HG03196 (cell line): ENCODE results near the gene LNX1.

ENCODE experiments used
- ATAC-seq: cut with Tn5 transposase; IDR thresholded peaks from one replicate; pipeline ENCODE4 v1.9.1; 2021; ENCODE audit not compliant: unreplicated experiment

Gene LNX1

DNA sequence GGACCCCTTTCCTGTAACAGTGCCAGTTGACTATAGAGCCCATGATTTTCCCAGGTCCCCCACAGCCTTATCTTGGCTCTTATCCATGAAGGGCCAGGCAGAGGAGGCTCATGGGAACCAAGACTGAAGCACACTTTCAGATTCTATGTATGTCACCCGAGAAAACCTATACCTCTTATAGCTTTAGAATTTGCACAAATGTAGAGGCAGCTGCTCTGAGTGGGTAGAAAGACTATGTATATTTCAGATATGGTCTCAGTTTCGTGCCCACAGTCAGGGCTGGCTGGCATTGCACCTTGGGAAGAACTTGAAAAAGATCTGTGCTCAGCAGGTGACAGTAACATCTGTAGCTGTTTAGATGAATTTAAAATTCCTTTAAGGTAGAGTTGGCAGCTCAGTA is 8.3 kb upstream of the LNX1 start:
- peak; percentile 59 for ATAC-seq

GRCh38 chr4:53598901-53599300 is 7.6 kb upstream of the LNX1 start:
- no peak for ATAC-seq

GRCh38 chr4:53598483-53598882 is 7.2 kb upstream of the LNX1 start:
- ATAC-seq: no peak

- ATAC-seq: no peak
Measured at GRCh38 chr4:53596901-53597300, 5.6 kb upstream of the LNX1 start.

GRCh38 chr4:53595834-53596233 is 4.5 kb upstream of the LNX1 start:
- no peak for ATAC-seq

GRCh38 chr4:53595204-53595603 is 3.9 kb upstream of the LNX1 start:
- ATAC-seq: no peak

GRCh38 chr4:53593765-53594164 is 2.5 kb upstream of the LNX1 start:
- ATAC-seq: no peak

GRCh38 chr4:53592686-53593501 is 1.6 kb upstream of the LNX1 start:
- no peak for ATAC-seq

DNA sequence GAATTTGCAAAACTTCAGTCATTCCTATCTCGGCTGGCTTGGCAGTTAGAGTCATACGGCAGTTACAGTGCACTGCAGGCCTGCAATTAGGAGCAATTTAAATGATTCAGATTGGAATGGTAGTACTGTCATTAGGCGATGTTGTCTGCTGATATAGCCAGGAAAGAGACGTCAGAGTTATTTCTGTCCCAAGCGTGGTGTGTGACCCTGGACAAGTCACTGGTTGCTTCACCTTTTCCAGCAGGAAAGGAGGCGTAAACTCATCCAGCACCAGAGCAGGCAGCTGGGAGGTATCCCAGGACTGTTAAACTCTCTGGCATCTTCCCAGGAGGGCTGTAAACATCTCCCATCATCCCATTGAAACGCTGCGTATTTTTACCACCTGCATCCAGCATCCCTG is 836 bp upstream of the LNX1 start:
- ATAC-seq: no peak

GRCh38 chr4:53590187-53590586 is 1.1 kb downstream of the LNX1 start:
- ATAC-seq: no peak

GRCh38 chr4:53589511-53589910 is 1.8 kb downstream of the LNX1 start:
- ATAC-seq: no peak

DNA sequence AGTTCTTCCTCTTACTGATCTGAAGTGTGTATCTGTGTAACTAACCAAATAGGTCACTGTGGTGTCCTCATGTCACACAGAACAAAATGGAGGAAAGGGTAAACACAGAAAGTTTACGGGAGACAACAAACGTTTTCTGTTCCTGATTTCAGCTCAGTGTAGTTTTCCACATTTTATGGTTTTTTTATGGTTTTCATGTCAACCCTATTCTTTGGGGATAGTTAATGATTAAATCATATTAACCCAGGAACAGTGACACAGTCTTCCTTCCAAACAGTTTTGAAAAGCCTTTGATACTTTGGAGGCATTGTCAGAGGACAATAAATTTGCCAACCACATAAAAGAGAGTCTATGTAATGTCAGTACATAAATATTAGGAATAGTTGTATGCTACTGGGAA is 4.2 kb downstream of the LNX1 start:
- ATAC-seq: no peak

- ATAC-seq: no peak
Measured at GRCh38 chr4:53586121-53586816, 5.0 kb downstream of the LNX1 start.

- no peak for ATAC-seq
Measured at GRCh38 chr4:53584658-53585057, 6.6 kb downstream of the LNX1 start.

- ATAC-seq: no peak
Measured at GRCh38 chr4:53583513-53583912, 7.8 kb downstream of the LNX1 start.

- no peak for ATAC-seq
Measured at GRCh38 chr4:53582194-53582593, 9.1 kb downstream of the LNX1 start.

DNA sequence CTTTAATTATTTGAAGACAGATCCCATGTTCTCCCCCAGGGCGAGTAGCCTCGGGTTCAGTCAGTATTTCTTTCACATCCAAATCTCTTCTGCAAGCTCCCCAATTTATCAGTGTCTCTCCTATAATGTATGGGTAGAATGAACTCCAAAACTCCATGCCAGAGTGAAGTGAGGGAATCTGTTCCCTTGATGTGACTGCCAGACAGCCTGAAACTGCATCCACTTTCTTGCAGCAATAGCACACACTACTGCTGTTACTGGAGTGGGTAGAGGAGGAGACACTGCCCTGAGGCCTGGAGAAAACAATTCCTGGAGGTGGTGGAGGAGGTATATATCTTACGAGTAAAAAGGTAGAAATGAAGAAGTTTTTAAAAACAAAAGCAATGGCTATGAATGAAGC is 11.0 kb downstream of the LNX1 start:
- ATAC-seq: no peak

DNA sequence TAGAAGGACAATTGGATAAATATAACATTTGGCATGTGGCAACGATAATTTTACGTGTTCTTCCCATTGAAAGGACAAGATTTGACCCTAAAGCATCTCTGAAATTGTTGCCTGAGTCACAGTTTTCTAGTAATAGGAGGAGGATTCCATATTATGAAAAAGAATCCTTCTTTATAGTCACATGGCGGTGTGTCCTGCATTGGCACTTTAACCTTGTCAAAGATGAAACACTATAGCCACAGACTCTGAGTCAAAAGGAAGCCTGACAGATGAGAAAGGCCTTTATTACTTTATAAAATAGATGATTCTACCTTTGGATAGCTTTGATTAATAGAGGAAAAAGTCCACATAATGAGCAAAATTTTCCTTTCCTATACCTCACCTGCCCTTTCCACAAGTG is 11.5 kb downstream of the LNX1 start:
- no peak for ATAC-seq

DNA sequence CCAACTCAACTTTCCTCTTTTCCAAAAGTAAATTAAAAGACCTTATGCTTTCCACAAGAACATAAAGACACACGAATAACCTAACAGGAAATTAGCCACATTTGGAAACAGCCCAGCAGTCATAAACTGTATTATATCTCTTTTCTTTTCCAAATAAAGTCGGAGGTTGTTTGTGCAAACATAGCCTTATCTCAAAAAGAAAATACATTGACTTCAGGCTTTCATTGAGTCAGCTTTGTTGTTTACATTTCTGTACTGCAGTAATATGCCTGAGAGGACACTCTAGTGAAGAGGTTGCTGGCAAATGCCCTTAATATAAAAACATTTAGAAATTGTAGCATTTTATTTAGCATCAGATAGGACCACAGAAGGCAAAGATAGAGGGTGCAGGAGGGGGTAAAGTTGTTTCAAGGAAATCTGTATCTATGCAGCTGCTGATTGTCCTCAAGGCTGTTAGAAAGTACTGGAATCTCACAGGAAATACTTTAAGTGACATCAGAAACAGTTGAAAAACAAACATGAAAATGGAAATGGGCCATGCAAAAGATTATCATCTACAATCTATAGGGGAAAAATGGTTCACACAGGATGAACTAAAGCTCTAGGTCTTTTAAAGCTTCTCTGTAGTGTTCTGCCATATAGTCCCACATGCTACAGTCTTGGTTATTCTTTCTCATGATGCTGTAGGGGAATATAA is 14.5 kb downstream of the LNX1 start:
- ATAC-seq: no peak

DNA sequence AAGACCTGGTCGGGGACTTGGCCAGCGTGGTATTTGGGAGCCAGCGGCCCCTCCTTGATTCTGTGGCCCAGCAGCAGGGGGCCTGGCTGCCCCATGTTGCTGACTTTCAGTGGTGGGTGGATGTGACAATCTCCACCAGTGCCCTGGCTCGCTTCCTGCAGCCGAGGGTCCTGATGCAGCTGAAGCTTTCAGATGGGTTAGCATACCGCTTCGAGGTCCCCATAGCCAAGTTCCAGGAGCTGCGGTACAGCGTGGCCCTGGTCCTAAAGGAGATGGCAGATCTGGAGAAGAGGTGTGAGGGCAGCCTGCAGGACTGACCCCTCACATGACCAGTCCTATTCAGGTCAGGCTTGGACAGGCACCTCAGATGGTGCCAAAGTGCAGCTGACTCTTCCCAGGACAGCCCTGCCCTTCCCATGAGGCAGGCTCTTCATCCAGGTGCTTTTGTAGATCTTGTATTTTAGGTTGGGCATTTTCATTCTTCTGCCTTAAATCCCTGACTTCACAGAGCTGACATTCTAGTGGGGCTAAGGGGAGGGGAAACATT is 15.1 kb downstream of the LNX1 start:
- ATAC-seq: no peak

- ATAC-seq: no peak
Measured at GRCh38 chr4:53575552-53575951, 15.7 kb downstream of the LNX1 start.

GRCh38 chr4:53574528-53574927 is 16.8 kb downstream of the LNX1 start:
- ATAC-seq: no peak
